Kidney (tissue), 14 donors: ENCODE data around the gene TEX47. TPM values are rescaled to one million over a fixed set of nuclear protein-coding genes. Genes with fewer than 3 reads are reported as not detected.

Experiments
- DNase-seq, 5 donors: peaks; one replicate each; pipeline ENCODE4 v3.0.0-alpha.2; 2013 to 2020
- FAIRE-seq: peaks from 2 replicates; lab custom pipeline; 2012; peaks lifted over from hg19 to GRCh38; lab: Jason Lieb, UNC
- H3K27ac ChIP-seq, 2 donors: one replicate each; pipeline ENCODE4 v1.7.0; 2013; ENCODE audit warnings: low read depth in 2 of 2, low read length in 2 of 2, inconsistent platforms in 1 of 2
- H3K27me3 ChIP-seq: one replicate; pipeline ENCODE4 v1.7.1; 2013; ENCODE audit warnings: low read length, inconsistent platforms; ENCODE audit not compliant: control insufficient read depth, insufficient read depth
- H3K36me3 ChIP-seq, 3 donors: one replicate each; pipeline versions ENCODE4 v1.7.0 to v1.7.1; 2013; ENCODE audit warnings: low read length in 3 of 3, control low read depth in 1 of 3, inconsistent platforms in 1 of 3; ENCODE audit not compliant: insufficient read depth in 3 of 3, control insufficient read depth in 2 of 3
- H3K4me1 ChIP-seq, 3 donors: one replicate each; pipeline versions ENCODE4 v1.7.0 to v1.7.1; 2013; ENCODE audit warnings: low read length in 3 of 3, inconsistent platforms in 1 of 3, low read depth in 1 of 3; ENCODE audit not compliant: control insufficient read depth in 2 of 3, insufficient read depth in 2 of 3
- H3K4me3 ChIP-seq, 3 donors: one replicate each; pipeline versions ENCODE4 v1.7.0 to v1.8.1; 2013; ENCODE audit warnings: low read length in 3 of 3, control low read depth in 1 of 3, inconsistent platforms in 1 of 3
- H3K9ac ChIP-seq, 3 donors: one replicate each; pipeline versions ENCODE4 v1.7.0 to v1.7.1; 2013; ENCODE audit warnings: low read length in 3 of 3, control low read depth in 1 of 3, inconsistent platforms in 1 of 3
- H3K9me3 ChIP-seq, 3 donors: one replicate each; pipeline versions ENCODE4 v1.7.0 to v1.7.1; 2013; ENCODE audit warnings: low read length in 3 of 3, control low read depth in 1 of 3, inconsistent platforms in 1 of 3; ENCODE audit not compliant: control insufficient read depth in 2 of 3, insufficient read depth in 1 of 3
- intact Hi-C: fragments of 100-400 bp; cut with DNase I; formaldehyde crosslinking; loops from one replicate; pipeline ENCODE4 v1.11.1; 2022
- polyA plus RNA-seq: library from polyadenylated mRNA; stranded (reverse); fragments of 350-450 nt; fragmentation: Illumina TruSeq; extraction: RNeasy Lipid Tissue Mini Kit (QIAGEN cat#74804); gene quantifications from one replicate; pipeline ENCODE4 v1.2.3, GENCODE V29; 2014; ENCODE audit warnings: low read depth, low replicate concordance; ENCODE audit not compliant: insufficient read depth
- total RNA-seq: library from RNA; stranded (reverse); fragmentation: NEBNext Ultra II Directional; extraction: Animal tissue kit (Norgen Biotek cat#: 25700); gene quantifications from one replicate; pipeline ENCODE4 v1.2.1, GENCODE V29; 2021
- TF ChIP-seq, protein P1 (sequence below): IDR thresholded peaks from 3 replicates; pipeline ENCODE4 v1.5.1; 2012; ENCODE audit warnings: mild to moderate bottlenecking, moderate library complexity, borderline replicate concordance; ENCODE audit not compliant: insufficient read depth; ENCODE audit errors: extremely low read depth
- donor health status: control.
- donor health status: control.
- donor health status: control.
- donor health status: control.
- donor health status: control.
- donor health status: DM: yes; HTN: yes; CAD: no.
- donor health status: Normal renal cell carcinoma (clear cell type).

Gene TEX47
- total and polyA plus RNA-seq, 2 donors from 2014 or later, result not detected

DNA sequence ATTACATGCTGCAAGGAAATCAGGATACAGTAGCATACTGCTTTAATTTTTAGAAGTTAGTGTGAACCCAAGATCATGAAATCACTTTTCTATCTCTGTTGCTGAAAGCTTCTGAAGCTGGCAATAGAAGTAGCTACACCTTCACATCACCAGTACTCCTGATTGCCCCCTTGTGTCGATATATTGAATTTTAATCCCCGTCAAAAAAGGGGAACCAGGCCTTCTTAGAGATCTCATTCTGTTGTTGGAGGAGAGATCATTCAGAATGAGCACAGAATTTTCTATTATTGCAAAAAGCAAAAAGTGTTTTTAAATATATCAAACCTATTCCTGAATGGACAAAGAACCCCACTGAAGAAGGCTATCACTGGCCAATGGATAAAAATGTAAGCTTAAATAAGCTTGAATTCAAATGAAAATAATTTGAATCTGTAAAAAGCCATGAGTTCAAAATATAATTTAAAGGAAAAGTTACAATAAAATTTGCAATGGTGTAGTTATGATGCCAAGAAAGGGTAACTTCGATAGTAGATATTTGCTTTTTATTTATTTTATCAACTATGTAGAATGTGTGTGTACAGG lies 39.7 kb upstream of the TEX47 start:
- intact Hi-C loops, result no loop called here
- TF ChIP-seq, protein P1, sequence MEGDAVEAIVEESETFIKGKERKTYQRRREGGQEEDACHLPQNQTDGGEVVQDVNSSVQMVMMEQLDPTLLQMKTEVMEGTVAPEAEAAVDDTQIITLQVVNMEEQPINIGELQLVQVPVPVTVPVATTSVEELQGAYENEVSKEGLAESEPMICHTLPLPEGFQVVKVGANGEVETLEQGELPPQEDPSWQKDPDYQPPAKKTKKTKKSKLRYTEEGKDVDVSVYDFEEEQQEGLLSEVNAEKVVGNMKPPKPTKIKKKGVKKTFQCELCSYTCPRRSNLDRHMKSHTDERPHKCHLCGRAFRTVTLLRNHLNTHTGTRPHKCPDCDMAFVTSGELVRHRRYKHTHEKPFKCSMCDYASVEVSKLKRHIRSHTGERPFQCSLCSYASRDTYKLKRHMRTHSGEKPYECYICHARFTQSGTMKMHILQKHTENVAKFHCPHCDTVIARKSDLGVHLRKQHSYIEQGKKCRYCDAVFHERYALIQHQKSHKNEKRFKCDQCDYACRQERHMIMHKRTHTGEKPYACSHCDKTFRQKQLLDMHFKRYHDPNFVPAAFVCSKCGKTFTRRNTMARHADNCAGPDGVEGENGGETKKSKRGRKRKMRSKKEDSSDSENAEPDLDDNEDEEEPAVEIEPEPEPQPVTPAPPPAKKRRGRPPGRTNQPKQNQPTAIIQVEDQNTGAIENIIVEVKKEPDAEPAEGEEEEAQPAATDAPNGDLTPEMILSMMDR, result peak; percentile 47
- H3K27me3 ChIP-seq, result no peaks in the 10 kb centered on the region
- H3K36me3 ChIP-seq, result no peaks in the 10 kb centered on the region
- DNase-seq (peak in 2 of 5 donors; percentile 50 to 66), FAIRE-seq (peak; percentile 44)
- no peaks in the 10 kb centered on the region for H3K4me1 ChIP-seq
- H3K9me3 ChIP-seq, result no peaks in the 10 kb centered on the region
- H3K27ac ChIP-seq, result no peak overlapping the region
- no peak overlapping the region for H3K9ac ChIP-seq
- no peak overlapping the region for H3K4me3 ChIP-seq

DNA sequence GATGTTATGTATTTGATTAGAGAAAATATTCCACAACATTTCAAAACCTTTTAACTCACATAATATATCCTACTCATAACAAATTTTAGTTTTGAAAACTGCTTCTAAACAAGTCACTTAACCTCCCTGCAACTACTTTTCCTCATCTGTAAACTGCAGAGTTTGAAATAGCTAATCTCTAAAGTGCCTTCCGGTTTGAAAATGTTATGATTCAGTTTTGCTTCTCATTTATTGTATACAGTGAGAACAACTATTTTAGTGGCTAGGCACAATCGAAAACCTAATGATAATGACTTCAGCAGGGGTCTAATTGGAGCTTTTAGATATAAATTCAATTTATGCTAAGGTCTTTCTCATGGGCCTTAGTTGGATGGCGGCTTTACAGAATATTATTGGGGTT lies 30.7 kb upstream of the TEX47 start:
- no peak for FAIRE-seq
- Histone ChIP-seq H3K9ac (no peak overlapping the region), H3K9me3 (no peaks in the 10 kb centered on the region), H3K4me3 (no peak overlapping the region), H3K36me3 (no peaks in the 10 kb centered on the region), H3K27me3 (no peaks in the 10 kb centered on the region), H3K27ac (no peak overlapping the region), H3K4me1 (no peaks in the 10 kb centered on the region)
- TF ChIP-seq, protein P1, result no peak
- intact Hi-C loops, result no loop called here
- DNase-seq, result no peak

DNA sequence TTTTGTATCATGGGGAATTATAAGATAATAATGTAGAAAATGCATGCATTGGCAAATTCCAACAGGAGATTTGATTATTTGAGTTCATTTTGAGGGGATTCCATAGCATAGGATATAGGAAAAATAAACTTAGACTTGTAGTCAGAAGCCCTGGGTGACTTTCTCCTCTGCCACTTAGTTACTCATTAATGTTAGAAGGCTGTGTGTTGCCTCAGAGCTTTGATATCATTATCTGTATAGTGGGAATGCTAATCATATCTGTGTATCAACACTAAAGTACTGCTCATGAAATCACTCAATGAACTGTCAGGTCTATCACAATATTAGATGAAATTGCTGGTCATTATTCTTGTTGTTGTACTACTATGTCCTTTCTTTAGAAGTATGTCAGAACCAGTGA lies 23.0 kb upstream of the TEX47 start:
- Histone ChIP-seq H3K4me1 (no peaks in the 10 kb centered on the region), H3K9ac (no peak overlapping the region), H3K27ac (no peak overlapping the region), H3K9me3 (no peaks in the 10 kb centered on the region), H3K4me3 (no peak overlapping the region), H3K27me3 (no peaks in the 10 kb centered on the region), H3K36me3 (no peaks in the 10 kb centered on the region)
- DNase-seq (no peak), FAIRE-seq (no peak)
- intact Hi-C loops, result no loop called here
- TF ChIP-seq, protein P1, result no peak
